ENCODE results near the gene MTHFD1L.

Gene MTHFD1L

DNA sequence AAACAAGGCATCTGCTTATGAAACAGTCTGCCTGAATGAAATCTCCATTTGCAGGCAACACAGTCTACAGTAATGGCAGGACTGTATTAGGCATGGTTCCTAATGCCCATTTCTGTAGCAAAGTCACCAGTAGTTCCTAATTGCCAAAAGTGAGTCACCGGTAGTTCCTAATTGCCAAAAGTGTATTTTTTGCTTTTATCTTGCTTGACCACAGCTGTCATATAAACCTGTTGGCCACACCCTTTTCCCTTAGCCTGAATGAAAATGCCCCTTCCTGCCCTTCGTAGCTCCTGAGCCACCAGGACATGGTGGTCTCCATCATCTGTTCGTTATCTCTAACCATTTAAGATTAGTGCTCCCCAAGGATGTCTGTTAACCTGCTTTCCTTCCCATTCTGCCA lies 34.5 kb downstream of the MTHFD1L start:
- Histone ChIP-seq H3K27ac (no peak overlapping the region), H3K9me3 (ENCODE audit: low read depth, low read length) (no peaks in the 10 kb centered on the region), H3K36me3 (ENCODE audit: insufficient read depth, low read length) (peaks cover 4% of the 10 kb centered on the region; the same call in 1 of the 2 replicates), H3K9ac (ENCODE audit: insufficient read length) (no peak overlapping the region), H3K4me3 (no peak overlapping the region)
- TF ChIP-seq FOXP2 (optimal IDR thresholded peaks at IDR 0.05; ENCODE audit: control extremely low read depth, extremely low read length, insufficient read depth) (no peak), POLR2AphosphoS5 (IDR thresholded peaks at IDR 0.05; ENCODE audit: borderline replicate concordance, low read depth, low read length) (no peak), EZH2 (IDR thresholded peaks at IDR 0.05) (no peak)
- no peak for DNase-seq (ENCODE audit: low read depth, low spot score)

DNA sequence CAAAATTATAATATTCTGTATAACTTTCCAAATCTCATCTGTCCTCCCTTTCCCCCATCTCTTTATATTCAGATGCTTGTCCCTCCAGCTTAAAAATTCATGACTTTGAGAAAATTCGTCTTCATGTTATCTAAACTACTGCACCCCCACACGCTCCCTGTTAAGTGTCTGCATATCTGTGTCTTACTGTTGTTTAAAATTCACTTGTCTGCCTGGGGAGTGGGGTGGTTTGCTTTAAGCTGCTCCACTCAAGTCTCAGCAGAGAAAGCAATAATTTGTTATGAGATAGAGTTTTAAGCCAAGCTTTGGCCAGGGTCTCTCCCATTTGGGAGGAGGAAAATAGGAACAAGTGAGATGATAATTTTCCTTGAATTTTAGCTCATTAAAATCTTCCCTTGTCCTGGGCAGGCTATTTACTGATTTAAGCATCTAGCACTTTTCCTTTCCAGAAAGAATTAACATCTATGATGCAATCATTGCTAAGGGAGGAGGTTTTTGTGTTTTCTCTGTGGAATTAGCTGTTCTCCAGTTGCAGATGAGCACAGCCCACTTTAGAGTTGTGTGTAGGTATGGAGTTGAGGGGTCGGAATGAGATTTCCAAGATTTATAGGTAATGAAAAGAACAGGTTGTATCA lies 36.8 kb downstream of the MTHFD1L start:
- no peaks in the 10 kb centered on the region for H3K9me3 ChIP-seq (ENCODE audit: low read depth, low read length)
- TF ChIP-seq POLR2AphosphoS5 (IDR thresholded peaks at IDR 0.05; ENCODE audit: borderline replicate concordance, low read depth, low read length) (no peak), EZH2 (IDR thresholded peaks at IDR 0.05) (no peak), FOXP2 (optimal IDR thresholded peaks at IDR 0.05; ENCODE audit: control extremely low read depth, extremely low read length, insufficient read depth) (no peak)
- no peak for DNase-seq (ENCODE audit: low read depth, low spot score)
- peak overlapping the region; percentile 76 for H3K27ac ChIP-seq
- H3K36me3 ChIP-seq (ENCODE audit: insufficient read depth, low read length), result peaks cover 16% of the 10 kb centered on the region; the same call in 1 of the 2 replicates
- peak overlapping the region; percentile 43; the same call in 1 of the 2 replicates for H3K4me3 ChIP-seq
- peak overlapping the region; percentile 33 for H3K9ac ChIP-seq (ENCODE audit: insufficient read length)

DNA sequence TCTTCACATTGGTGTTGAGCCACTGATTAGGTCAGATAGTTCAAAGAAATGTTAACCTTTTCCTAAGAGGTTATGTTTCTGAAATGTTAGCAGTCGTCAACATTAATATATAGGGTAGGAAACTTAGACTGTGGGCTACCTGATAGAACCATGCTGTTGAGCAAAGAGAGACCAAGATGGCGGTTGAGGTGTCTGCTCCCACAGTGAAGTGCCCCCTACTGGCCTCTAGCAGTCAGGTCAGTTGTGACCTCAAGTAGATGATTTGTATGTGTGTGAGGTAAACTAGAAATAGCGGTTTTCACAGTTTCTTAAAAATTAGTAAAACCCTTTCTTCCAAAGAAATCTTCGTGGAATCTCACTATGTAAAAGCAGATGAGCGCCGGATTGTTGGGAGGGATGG lies 40.3 kb downstream of the MTHFD1L start:
- DNase-seq (ENCODE audit: low read depth, low spot score), result no peak
- H3K9me3 ChIP-seq (ENCODE audit: low read depth, low read length), result no peaks in the 10 kb centered on the region
- no peak overlapping the region for H3K27ac ChIP-seq
- H3K4me3 ChIP-seq, result no peak overlapping the region
- no peak for TF ChIP-seq FOXP2 (optimal IDR thresholded peaks at IDR 0.05; ENCODE audit: control extremely low read depth, extremely low read length, insufficient read depth)
- no peak for TF ChIP-seq POLR2AphosphoS5 (IDR thresholded peaks at IDR 0.05; ENCODE audit: borderline replicate concordance, low read depth, low read length)
- no peak for TF ChIP-seq EZH2 (IDR thresholded peaks at IDR 0.05)
- H3K9ac ChIP-seq (ENCODE audit: insufficient read length), result no peak overlapping the region
- H3K36me3 ChIP-seq (ENCODE audit: insufficient read depth, low read length), result peaks cover 21% of the 10 kb centered on the region; the same call in 1 of the 2 replicates

DNA sequence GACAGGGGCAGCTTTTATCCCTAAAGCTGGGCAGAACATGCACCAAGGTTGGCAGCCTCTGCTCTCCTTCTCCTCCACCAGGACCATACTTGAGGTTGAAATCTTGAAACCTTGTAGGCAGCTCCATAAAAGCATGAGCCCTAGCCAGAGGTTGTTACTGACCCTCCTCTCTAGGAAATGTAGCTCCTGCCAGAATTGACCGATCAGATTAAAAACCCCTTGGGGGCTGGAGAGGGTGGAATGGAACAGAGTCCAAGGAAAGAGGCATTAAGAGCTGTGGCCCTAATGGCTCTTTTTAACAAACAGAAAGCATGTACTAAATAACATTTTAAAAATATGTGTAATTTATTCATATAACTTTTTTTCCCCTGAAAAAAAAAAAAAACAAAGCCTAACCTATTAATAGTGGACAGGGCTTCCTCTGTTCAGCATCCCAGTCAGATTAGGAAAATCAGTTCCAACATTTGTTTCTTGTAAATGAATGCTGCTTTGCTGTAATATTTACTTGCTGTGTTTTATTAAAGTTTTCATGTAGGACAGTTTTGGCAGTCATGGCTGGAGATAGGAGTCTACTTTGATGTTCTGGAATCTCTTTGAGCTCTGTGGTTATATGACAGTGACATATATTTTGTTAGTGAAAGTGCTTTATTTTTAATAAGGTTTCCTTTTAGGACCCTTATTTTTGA lies 41.3 kb downstream of the MTHFD1L start:
- TF ChIP-seq FOXP2 (optimal IDR thresholded peaks at IDR 0.05; ENCODE audit: control extremely low read depth, extremely low read length, insufficient read depth) (no peak), EZH2 (IDR thresholded peaks at IDR 0.05) (no peak), POLR2AphosphoS5 (IDR thresholded peaks at IDR 0.05; ENCODE audit: borderline replicate concordance, low read depth, low read length) (no peak)
- H3K4me3 ChIP-seq, result no peak overlapping the region
- no peak overlapping the region for H3K27ac ChIP-seq
- H3K9ac ChIP-seq (ENCODE audit: insufficient read length), result no peak overlapping the region
- H3K9me3 ChIP-seq (ENCODE audit: low read depth, low read length), result no peaks in the 10 kb centered on the region
- DNase-seq (ENCODE audit: low read depth, low spot score), result no peak
- H3K36me3 ChIP-seq (ENCODE audit: insufficient read depth, low read length), result peaks cover 27% of the 10 kb centered on the region; the same call in 1 of the 2 replicates

DNA sequence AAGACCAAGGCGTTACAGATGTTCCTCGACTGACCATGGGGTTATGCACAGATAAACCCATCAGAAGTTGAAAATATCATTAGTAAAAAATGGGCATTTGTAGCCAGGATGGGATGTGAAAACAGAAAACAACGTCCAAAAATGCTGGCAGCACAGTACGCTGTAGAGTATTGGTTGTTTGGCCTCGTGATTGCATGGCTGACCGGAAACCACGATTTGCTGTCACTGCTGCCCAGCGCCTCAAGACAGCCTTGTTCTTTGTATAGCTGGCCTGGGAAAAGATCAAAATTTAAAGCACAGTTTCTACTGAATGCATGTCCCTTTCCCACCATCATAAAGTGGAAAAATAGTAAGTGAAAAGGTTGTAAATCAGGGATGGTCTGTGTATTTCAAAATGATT lies 41.9 kb downstream of the MTHFD1L start:
- H3K9me3 ChIP-seq (ENCODE audit: low read depth, low read length), result no peaks in the 10 kb centered on the region
- TF ChIP-seq POLR2AphosphoS5 (IDR thresholded peaks at IDR 0.05; ENCODE audit: borderline replicate concordance, low read depth, low read length) (no peak), EZH2 (IDR thresholded peaks at IDR 0.05) (no peak), FOXP2 (optimal IDR thresholded peaks at IDR 0.05; ENCODE audit: control extremely low read depth, extremely low read length, insufficient read depth) (no peak)
- H3K27ac ChIP-seq, result no peak overlapping the region
- no peak overlapping the region for H3K4me3 ChIP-seq
- no peak overlapping the region for H3K9ac ChIP-seq (ENCODE audit: insufficient read length)
- H3K36me3 ChIP-seq (ENCODE audit: insufficient read depth, low read length), result peaks cover 32% of the 10 kb centered on the region; the same call in 1 of the 2 replicates
- DNase-seq (ENCODE audit: low read depth, low spot score), result no peak

DNA sequence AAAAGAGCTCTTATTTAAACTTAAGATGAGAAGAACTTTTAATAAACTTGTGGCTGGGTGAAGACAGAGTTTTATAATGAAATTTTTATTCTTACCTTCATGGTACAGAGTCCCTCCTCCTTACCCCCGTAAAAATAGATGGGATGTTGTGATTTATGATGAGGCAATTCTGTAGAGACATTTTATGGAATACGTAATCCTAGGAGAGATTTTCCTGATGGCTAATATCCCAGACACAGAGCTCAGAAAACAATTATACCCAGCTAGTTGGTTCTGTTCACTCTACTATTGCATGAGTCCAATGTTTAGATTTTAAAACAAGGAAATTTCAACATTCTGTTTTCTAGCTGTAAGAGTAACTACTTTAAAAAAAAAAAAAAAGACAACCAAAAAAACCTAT lies 43.4 kb downstream of the MTHFD1L start:
- Histone ChIP-seq H3K4me3 (no peak overlapping the region), H3K9ac (ENCODE audit: insufficient read length) (no peak overlapping the region), H3K36me3 (ENCODE audit: insufficient read depth, low read length) (peaks cover 32% of the 10 kb centered on the region; the same call in 1 of the 2 replicates), H3K9me3 (ENCODE audit: low read depth, low read length) (no peaks in the 10 kb centered on the region), H3K27ac (no peak overlapping the region; the same call in 1 of the 2 replicates)
- TF ChIP-seq EZH2 (IDR thresholded peaks at IDR 0.05), result no peak
- no peak for TF ChIP-seq FOXP2 (optimal IDR thresholded peaks at IDR 0.05; ENCODE audit: control extremely low read depth, extremely low read length, insufficient read depth)
- TF ChIP-seq POLR2AphosphoS5 (IDR thresholded peaks at IDR 0.05; ENCODE audit: borderline replicate concordance, low read depth, low read length), result no peak
- no peak for DNase-seq (ENCODE audit: low read depth, low spot score)

DNA sequence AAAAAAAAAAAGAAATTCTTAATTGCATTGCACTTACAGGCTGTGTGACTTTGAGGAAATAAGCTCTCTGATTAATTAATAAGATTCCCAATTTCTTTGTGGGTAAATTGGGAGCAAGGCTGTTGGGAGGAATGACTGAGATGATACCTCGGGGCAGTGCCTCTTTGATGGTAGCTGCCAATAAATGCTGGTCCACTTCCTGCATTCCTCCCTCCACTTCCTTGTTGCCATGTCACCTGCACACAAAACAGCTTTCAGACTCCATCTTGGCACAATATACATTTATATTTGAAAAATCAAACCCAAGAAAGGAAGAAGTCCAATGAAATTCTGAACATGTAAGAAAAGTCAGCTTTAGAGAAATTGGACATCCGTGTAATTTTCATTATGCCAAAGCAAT lies 45.1 kb downstream of the MTHFD1L start:
- H3K36me3 ChIP-seq (ENCODE audit: insufficient read depth, low read length), result peaks cover 34% of the 10 kb centered on the region
- TF ChIP-seq EZH2 (IDR thresholded peaks at IDR 0.05) (no peak), POLR2AphosphoS5 (IDR thresholded peaks at IDR 0.05; ENCODE audit: borderline replicate concordance, low read depth, low read length) (no peak), FOXP2 (optimal IDR thresholded peaks at IDR 0.05; ENCODE audit: control extremely low read depth, extremely low read length, insufficient read depth) (no peak)

DNA sequence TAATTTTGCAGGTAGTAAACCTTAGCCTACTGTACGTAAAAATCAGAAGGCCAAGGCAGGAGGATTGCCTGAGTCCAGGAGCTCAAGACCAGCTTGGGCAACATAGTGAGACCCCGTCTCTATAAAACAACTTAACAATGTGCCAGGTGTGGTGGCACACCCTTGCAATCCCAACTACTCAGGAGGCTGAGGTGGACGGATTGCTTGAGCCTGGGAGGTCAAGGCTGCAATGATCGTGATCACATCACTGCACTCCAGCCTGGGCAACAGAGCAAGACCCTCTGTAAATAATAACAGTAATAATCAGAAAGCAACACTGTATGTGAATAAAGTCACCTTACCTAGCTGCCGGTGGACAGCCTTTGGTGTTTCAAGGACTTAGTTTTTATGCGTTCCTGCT lies 48.9 kb downstream of the MTHFD1L start:
- H3K36me3 ChIP-seq (ENCODE audit: insufficient read depth, low read length), result peaks cover 27% of the 10 kb centered on the region
- TF ChIP-seq EZH2 (IDR thresholded peaks at IDR 0.05), result no peak
- TF ChIP-seq FOXP2 (optimal IDR thresholded peaks at IDR 0.05; ENCODE audit: control extremely low read depth, extremely low read length, insufficient read depth), result no peak
- TF ChIP-seq POLR2AphosphoS5 (IDR thresholded peaks at IDR 0.05; ENCODE audit: borderline replicate concordance, low read depth, low read length), result no peak
- no peak overlapping the region for H3K27ac ChIP-seq
- H3K9me3 ChIP-seq (ENCODE audit: low read depth, low read length), result no peaks in the 10 kb centered on the region
- H3K4me3 ChIP-seq, result no peak overlapping the region
- no peak overlapping the region for H3K9ac ChIP-seq (ENCODE audit: insufficient read length)
- DNase-seq (ENCODE audit: low read depth, low spot score), result no peak

More for the DNA sequence above, 45.1 kb downstream of the MTHFD1L start:
- Histone ChIP-seq H3K9me3 (ENCODE audit: low read depth, low read length) (no peaks in the 10 kb centered on the region), H3K9ac (ENCODE audit: insufficient read length) (no peak overlapping the region), H3K27ac (no peak overlapping the region), H3K4me3 (no peak overlapping the region)
- DNase-seq (ENCODE audit: low read depth, low spot score), result no peak
